GOT3 (cell line): ENCODE measurements around the gene NHLH1.

Source experiments
- DNase-seq: peaks from one replicate; lab custom pipeline; 2025; ENCODE audit warnings: mixed read lengths; lab: John Stamatoyannopoulos, UW

The NHLH1 gene

GRCh38 chr1:160359559-160360226, 7.2 kb upstream of the NHLH1 start:
- DNase-seq, result no peak

GRCh38 chr1:160360227-160360695, 6.6 kb upstream of the NHLH1 start:
- DNase-seq, result no peak

- DNase-seq, result no peak
Observed at GRCh38 chr1:160361199-160361598, 5.7 kb upstream of the NHLH1 start.

- no peak for DNase-seq
Observed at GRCh38 chr1:160361814-160362167, 5.1 kb upstream of the NHLH1 start.

GRCh38 chr1:160362168-160362957, 4.5 kb upstream of the NHLH1 start:
- no peak for DNase-seq

GRCh38 chr1:160363010-160363409, 3.9 kb upstream of the NHLH1 start:
- DNase-seq, result no peak

GRCh38 chr1:160363951-160364735, 2.7 kb upstream of the NHLH1 start:
- no peak for DNase-seq

GRCh38 chr1:160365325-160365724, 1.5 kb upstream of the NHLH1 start:
- no peak for DNase-seq

- DNase-seq, result no peak
Observed at GRCh38 chr1:160367516-160367900, 637 bp downstream of the NHLH1 start.

GRCh38 chr1:160367934-160368923, 1.4 kb downstream of the NHLH1 start:
- DNase-seq, result no peak

GRCh38 chr1:160369087-160369486, 2.2 kb downstream of the NHLH1 start:
- no peak for DNase-seq

GRCh38 chr1:160370561-160371345, 3.9 kb downstream of the NHLH1 start:
- no peak for DNase-seq

- DNase-seq, result no peak
Observed at GRCh38 chr1:160371346-160371631, 4.4 kb downstream of the NHLH1 start.

GRCh38 chr1:160371756-160372155, 4.9 kb downstream of the NHLH1 start:
- no peak for DNase-seq

- DNase-seq, result no peak
Observed at GRCh38 chr1:160373696-160374095, 6.8 kb downstream of the NHLH1 start.

GRCh38 chr1:160374306-160375110, 7.6 kb downstream of the NHLH1 start:
- DNase-seq, result no peak

- no peak for DNase-seq
Observed at GRCh38 chr1:160375788-160376524, 9.1 kb downstream of the NHLH1 start.

- no peak for DNase-seq
Observed at GRCh38 chr1:160376525-160377131, 9.8 kb downstream of the NHLH1 start.
